NCI-H82 (cell line): ENCODE data around the gene UBE3B.
"Not testable (repeated sequence)": the region's sequence is repeated elsewhere in the genome, so short reads cannot be mapped to it uniquely, and the experiment has no call there.

Experiments
- DNase-seq: peaks from one replicate; lab custom pipeline; 2025; lab: John Stamatoyannopoulos, UW

Gene UBE3B

DNA sequence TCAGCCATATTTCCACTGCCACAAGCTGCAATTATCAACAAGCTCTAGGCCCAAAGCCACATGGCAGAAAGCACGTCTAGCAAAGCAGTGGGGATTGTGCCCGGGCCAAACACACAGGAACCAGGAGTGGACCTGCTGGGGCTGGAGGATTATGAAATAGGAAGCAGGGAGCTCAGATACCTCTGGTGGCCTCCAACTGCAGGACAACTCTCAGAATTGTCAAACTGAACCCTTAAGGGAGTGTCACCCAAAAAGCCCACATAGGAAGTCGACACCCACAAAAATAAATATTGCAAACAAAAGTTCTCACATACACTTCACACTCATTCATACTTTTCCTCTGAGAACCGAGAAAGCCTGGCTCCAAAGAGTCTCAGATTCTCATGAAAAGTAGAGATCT is 26.5 kb upstream of the UBE3B start:
- DNase-seq, result no peak

DNA sequence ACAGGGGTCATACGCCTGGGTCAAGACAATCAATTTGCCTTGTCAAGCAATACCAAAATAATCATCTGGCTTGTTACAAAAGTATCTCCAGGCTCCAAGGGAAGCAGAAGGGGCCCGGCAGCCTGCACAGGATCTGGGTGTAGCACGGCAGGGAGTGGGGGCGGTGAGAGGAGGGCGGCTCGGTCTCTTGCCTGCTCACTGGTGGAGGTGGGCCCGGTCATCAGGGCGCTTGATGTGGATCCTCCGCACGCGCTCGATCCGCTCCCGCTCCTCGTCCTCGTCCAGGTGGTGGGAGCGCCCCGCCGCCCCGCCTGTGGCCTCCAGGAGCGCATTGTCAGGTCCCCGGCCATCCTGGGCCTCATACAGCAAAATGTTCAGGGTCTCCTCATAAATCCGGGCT is 26.0 kb upstream of the UBE3B start:
- DNase-seq, result no peak

DNA sequence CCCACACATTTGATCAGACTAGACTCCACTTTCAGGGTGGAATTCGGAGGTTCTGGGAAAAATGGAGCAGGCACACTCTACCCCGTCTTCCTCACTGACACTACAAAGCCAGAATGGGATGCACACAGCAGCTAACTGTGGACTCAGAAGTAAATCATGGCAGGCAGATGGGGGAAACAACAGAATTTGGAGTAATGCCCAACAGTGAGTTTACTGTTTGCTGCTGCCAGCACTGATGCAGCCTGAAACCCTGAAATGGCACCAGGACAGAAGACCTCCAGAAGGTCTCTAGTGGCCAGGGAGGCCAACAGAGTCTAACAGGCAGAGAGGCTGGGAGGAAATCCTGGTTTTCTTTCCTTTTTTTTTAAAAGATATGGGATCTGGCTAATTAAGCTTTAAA is 24.9 kb upstream of the UBE3B start:
- DNase-seq, result peak; percentile 23

DNA sequence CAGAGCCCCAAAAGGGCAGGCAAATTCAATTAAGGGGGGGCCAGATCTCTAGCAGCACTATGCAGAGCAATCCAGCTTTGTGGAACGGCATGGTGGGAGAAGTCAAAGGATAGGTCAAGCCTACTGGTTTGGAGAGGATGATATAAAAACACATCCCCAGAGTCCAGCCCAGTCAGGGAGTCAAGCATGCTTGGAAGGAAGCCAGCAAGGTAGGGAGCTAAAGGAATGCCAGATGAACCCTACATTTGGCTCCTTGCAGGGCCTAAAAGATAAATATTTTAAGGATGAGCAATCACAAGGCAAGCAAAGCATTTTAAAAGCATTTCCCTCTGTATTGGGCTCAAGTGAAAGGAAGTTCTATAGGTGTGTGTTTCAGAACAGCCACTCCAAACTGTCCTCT is 21.7 kb upstream of the UBE3B start:
- DNase-seq, result no peak

DNA sequence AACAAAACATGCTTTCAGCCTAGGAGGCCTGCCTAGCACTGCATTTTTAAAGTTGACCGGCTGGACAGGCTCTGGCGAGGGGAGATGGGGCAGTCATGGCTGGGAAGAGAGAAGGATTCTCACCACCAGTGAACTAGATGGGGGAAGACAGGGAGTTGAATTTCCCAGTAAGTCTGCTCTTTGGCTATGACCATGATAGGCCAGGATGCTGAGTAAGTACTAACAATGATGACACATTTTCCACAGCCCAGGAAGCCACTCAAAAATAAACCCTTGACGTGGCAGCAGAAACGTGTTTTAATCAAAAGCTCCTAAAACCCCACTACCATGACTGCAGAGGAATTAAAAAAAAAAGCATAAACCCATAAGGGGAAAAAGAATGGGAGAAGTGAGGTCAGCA is 19.3 kb upstream of the UBE3B start:
- no peak for DNase-seq

DNA sequence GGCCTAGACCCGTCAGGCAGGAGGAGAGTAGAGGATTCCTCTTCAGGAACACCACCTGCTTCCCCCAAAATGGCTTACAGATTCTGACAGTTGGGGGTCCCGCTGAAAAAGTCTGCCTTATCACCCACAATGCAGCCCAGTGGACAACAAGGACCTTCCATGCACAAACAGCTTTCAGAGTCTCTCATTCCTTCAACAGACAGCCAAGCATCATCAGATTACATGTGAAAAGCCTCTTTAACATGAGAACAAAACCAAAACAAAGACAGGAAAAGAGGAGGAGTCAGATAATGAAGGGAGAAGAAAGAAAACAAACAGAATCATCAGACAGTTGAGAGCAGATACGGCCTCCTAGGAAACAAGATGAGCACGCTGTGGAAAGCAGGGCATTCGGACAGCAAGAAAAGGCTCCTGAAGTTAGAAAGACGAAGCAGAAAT is 18.6 kb upstream of the UBE3B start:
- no peak for DNase-seq

DNA sequence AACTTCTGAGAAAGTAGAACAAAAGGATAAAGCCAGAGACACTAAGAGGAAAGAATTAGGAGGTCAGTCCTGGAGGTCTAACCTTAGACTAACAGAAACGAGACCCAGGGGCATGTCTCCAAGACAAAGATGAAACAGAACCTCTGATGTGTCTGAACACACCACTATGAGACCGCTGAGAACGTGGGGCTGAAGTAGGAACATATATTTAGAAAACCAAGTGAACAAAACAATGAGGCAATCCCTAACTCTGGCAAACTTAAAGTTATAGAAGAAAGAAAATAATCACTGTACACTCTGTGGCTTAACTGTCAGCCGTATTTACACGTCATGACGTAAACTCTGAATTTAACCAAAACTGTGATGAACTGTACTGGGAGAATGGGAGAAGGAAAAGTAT is 18.2 kb upstream of the UBE3B start:
- DNase-seq, result no peak

DNA sequence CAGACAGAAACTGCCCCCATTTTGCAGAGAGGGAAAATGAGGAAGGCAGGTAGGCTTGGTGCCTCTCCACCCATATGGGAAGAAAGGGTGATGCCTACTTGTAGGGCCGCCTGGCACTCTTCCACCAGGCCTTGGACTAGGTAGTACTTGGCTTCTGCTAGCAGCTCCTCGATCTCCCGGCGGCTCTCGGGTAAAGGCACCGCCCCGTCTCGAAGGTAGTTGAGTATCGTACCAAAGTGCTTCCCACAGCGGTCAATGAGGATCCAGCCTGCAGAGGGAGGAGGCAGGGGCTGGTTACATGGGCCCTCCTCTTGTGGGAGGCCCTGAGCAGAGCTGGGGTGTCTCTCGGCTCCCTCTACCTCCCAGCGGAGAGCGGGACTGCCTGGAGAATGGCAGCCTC is 16.9 kb upstream of the UBE3B start:
- DNase-seq, result no peak

DNA sequence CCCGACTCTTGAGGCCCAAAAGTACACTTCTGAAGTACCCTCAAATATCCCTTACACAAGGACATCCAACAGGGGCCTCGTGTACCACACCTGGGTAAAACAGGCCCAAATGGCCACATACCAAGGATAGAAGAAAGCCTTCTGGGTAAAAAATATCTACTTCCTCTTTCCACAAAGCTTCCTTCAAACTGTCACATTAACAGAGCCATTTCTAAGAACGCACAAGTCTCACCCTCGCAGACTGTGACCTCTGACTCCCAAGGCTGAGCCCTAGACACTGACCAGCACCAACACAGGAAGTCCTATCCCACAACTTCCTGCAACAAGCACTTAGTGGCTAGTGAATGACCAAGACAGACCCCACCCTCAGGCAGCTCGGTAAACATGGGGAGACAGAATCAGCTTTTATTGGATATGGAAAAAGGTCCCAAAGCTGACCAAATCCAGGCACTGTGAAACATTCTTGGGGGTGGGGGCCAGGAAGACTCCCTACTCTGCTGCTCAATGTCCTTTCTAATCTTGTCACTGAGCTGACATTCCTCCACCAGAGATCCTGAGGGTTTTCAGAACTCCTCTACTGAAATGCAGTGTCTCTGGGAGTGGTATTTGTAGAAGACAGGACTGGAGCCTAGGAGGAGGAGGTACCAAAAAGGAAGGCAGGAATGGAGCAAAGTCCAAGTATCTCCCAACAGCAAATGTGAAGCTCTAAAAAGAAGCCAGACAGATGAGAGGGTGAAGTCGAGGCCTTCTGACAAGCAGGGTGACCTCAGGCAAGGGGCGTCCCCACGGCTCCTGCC is 16.2 kb upstream of the UBE3B start:
- DNase-seq, result no peak

DNA sequence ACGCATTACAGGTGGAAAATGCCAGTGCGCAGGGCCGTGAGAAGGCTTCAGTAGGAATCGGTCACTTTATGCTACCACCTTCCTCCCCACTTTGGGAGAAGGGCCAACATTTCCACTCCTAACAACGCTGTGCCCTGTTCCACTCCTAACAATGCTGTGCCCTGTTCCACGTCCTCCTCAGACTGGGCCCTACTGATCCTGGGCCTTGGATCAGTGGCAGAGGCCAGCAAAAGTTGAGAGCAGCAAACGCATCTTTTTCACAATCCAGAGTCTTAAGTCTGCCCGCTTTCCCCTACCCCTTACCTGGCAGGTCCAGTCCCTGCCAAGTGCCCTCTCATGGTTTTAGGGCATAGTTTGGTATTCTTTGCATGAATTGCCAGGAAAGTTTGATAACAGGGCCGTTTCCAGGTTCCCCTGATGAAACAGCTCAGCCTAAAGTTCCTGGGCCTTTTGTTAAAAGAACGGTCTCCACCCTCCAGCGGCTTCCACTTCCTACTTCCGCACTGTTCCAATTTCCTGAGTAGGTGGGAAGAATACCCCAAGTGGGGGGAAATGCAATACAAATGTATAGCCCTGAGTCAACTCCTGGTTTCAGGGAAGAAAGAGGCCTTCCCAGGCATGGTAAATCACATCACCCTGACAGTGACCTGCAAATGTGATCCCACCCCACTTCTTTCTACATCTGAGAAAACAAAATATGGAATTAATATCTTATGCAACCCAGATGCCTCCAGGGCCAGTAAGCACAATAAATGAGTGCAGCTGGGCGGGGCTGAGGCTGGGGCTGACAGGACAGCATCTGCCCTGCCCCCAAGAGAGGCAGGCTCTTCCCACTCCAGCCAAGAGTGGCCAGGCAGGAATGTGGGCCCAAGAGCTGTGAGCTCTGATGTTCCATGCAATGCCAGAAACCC is 15.3 kb upstream of the UBE3B start:
- DNase-seq, result no peak

DNA sequence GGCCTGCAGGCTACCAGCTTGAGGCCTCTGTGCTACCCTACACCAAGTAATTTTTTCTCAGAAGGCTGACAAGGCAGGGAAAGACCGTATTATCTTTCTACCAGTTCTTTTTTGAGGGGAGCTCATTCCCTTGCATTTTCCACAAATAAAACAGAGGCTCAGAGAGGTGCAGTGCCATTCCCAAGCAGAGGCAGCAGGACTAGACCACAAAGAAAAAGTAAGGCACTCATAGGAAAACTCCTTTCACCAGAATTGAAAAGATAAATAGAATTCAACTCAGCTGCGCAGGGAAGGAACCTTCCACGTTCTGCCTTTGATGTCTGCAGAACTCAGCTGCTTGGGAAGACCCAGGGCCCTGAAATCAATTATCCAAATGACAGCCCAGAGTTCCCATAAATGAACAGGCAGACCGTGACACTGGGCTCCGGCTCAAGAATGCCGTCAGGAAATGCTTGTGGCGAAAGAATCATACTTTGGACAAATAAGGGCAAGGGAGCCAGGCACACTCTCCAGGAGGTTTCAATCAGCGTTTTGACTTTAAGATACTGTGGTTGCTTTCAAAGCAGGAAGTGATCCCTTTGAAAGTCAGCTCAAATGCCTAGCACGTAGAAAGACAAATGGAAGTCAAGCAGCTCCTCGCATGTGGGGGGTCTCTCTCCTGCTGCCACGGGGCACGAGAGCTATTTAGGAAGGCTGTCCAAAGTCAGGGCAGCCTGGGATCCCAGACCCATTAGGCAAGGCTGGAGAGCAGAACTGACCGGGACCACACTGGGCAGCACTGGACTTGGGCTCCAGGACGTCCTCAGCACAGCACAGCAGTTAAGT is 14.4 kb upstream of the UBE3B start:
- no peak for DNase-seq

DNA sequence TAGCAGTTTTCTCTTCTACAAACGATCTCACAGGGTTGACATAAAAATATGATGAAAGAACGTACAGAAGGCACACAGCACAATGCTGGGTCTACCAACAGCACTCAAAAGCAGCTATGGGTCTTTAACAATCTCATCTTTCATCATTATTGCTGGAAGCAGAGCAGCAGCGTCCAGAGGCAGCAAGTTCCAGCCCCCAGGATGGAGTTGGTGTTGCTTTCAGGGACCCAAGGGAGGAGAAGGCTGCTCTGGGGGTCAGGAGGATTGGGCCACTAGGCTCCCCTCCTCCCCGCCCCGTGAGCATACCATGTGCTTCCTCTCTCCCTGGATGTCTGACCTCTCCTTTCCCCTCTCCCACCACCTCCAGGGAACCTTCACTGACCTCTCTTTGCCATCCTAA is 13.7 kb upstream of the UBE3B start:
- no peak for DNase-seq

DNA sequence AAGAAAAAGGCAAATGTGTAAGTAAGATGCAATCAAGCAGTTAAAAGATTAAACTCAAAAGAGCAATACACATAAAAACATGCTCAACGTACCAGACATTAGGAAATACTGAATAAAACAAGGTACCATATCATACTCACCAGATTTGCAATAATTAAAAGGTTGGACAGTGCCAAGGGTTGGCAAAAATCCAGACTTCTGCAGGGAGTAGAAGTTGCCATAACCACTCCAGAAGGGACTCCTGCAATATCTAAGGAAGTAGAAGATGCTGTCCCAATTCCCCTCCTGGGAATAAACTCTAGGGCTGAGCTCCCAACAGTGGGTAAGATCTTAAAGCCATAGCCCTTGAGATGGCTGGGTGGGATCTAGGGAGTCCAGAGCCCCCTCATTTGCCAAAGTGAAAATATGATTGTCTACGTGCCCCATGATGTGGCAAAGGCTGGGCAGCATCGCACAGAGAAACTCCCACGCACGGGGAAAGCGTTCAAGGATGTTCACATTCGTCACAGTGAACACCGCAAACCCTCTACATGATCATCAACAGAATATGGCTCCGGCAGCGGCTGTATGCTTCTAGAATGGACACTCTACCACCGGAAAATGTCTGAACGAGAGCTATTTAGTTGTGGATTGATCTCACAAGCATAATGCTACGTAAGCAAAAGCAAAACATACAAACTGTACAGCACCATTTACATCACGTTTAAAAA is 12.6 kb upstream of the UBE3B start:
- DNase-seq, result no peak

DNA sequence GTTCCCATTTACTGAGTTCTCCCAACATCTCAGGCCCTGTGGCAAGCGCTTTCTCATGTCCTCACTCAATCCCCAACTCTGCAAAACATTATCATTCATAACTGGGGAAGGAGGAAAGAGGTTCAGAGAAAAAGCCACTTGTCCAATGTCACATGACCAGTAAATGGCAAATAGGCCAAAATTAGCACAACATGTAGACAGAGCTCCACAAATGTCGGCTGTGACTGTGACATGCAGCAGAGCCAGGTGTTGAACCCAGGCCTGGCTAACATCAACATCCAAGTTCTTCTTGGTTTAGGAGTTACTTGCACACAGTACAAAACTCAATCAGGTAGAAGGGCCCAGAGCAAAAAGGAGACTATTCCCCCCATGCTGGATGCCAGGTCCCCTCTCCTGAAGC is 11.1 kb upstream of the UBE3B start:
- DNase-seq, result no peak

DNA sequence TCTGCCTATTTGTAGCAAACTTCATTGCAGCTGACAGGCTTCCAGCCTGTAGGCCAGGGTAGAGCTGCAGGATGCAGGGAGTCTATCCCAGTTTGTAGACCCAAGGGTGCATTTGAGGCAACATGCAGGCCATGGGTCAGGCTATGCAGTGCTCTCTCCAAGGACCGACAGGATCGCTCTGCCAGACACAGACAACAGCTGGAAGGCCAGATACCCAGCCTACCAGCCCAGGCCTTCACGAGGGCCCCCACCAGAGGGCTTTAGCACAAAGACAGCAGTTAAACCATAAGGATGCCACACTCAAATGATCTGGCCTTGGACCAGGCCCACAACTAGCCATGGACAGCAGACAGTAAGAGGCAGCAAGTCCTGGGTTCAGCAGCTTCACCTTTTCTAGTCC is 10.6 kb upstream of the UBE3B start:
- DNase-seq, result no peak

DNA sequence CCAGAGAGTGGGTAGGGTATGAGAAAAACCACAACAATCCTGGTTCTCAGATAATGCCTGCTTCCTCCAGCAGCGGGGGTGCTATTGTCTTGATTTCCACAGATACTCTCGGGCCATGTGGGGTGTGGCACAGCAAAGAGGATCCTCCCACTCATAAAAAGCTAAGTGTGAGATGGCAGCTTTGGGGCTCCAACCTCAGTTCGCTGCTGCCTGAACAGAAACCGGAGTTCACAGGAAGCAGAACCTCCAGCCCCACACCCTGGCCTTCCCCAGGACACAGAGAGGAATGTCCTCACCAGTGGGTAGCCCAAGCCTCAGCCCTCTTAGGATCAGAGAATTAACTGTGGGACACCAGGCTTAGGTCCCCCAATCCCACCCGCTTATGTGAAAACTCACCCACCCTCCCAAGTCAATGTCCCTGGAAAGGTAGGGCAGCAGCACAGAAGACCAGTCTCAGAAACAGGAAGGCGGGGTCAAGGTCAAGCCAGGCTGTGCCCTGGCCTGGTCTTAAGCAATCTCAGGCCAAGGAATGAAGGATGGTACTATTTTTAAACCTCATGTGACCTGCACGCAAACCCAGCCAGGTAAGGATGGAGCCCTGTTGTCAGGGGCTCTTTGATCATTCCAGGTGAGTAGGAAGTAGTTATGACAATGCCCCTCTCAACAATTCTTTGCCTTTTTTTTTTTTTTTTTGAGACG is 9.3 kb upstream of the UBE3B start:
- no peak for DNase-seq

DNA sequence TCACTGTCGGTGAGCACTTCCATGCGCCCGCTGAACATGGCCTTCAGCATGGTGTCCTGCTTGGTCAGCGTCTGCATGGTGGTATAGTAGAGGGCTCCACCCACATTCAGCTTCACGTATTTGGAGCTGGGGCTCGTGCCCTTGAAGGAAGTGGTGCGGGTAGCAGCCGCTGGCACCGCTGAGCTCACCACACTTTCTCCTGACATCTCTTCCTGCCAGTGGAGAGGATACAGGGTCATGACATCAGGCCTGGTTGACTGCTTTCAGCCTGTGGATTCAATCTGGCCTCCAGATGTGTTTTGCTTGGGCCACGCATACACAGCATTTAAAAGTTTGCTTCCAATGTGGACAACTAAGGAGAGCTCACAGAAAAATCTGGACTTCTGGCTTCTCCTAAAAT is 7.9 kb upstream of the UBE3B start:
- no peak for DNase-seq

DNA sequence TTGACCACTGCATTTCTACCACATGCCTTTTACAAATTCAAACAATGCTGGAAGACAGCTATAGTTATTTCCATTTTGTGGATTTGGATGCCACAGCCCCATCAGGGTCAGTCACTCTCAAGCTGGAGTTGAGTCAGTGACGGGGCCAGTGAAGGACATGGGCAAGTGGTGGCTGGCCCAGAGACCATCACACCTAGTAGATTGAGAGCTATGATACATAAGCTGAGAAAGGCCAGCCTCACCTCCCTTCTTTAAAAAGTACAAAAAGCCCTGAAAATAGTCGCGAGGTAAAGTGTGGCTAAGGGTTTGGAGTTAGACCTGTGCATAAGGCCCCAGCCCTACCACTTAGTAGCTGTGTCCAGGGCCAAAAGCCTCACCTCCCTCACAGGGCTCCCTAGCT is 4.4 kb upstream of the UBE3B start:
- DNase-seq, result no peak

DNA sequence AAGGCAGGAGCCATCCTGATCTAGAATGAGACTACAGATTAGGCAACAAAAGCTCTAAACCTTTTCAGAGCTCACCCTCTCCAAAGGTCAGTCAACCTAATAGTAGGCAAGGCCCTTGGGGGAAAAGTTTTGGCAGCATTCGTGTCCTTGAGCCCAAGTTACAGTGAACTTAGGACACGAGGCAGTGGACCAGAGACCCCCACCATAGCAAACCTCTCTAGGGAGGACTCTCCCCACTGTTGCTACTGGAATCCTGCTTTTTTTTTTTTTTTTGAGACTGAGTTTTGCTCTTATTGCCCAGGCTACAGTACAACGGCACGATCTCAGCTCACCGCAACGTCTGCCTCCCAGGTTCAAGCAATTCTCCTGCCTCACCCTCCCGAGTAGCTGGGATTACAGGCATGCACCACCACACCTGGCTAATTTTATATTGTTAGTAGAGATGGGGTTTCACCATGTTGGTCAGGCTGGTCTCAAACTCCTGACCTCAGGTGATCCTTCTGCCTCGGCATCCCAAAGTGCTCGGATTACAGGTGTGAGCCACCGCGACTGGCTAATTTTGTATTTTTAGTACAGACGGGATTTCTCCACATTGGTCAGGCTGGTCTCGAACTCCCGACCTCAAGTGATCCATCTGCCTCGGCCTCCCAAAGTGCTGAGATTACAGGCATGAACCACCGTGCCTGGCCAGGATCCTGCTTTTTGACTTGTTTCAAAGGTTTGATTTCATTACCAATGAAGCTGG is 3.7 kb upstream of the UBE3B start:
- DNase-seq, result not testable (repeated sequence)

DNA sequence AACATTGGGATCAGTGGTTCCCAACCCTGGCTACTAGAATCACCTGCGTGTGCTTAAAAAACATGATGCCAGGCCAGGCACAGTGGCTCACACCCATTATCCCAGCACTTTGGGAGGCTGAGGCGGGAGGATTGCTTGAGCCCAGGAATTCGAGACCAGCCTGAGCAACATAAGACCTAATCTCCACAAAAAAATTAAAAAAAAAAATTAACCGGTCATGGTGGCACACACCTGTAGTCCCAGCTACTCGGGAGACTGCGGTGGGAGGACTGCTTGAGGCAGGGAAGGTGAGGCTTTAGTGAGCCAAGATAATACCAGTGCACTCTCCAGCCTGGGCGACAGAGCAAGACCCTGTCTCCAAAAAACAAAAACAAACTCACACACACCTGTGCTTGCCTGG is 2.3 kb upstream of the UBE3B start:
- DNase-seq, result no peak
